CD4-positive, alpha-beta T cell treated with Interleukin-6 for 4 hours (primary cell): ENCODE data around the gene NOS1.
"Not testable (repeated sequence)": the region's sequence is repeated elsewhere in the genome, so short reads cannot be mapped to it uniquely, and the experiment has no call there.

ENCODE experiments used
- DNase-seq: peaks from one replicate; pipeline ENCODE4 v3.0.0-alpha.2; 2020; ENCODE audit warnings: mixed read lengths

NOS1 gene

GRCh38 chr12:117202033-117202432, 159.4 kb downstream of the NOS1 start:
- DNase-seq = no peak

DNA sequence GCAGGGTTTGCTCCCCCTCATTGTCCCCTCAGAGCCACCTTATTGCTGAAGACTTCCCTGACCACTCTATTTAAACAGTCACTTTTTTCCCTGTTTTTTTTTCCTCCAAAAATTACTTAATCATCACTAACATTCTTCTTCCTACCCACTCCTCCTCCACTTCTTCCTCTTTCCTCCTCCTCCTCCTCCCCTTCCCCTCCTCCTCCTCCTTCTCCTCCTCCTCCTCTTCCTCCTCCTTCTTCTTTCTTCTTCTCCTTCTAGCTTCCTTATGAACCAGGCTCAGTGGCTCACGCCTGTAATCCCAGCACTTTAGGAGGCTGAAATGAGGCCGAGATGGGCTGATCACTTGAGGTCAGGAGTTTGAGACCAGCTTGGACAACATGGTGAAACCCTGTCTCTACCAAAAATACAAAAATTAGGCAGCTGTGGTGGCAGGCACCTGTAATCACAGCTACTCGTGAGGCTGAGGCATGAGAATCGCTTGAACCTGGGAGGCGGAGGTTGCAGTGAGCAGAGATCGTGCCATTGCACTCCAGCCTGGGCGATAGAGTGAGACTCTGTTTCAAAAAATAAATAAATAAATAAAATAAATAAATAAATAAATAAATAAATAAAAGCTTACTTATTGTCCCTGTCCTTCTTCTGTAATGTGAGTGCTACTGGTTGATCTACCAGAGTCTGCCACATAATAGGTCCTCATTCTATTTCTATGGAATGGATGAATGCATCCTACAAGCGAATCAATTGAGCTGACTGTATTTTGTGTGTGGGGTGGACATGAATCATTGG, 161.3 kb downstream of the NOS1 start:
- DNase-seq = not testable (repeated sequence)

DNA sequence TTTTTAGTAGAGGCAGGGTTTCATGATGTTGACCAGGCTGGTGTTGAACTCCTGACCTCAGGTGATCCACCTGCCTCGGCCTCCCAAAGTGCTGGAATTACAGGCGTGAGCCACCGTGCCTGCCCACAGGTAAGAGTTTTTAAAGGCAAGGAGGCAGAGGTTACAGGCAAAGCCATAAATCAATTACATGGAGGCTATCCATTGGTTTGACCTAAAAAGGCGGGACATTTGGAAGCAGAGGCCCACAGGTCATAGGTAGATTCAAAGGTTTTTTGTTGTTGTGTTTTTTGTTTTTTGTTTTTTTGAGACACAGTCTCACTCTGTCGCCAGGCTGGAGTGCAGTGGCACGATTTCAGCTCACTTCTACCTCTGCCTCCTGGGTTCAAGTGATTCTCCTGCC, 165.1 kb downstream of the NOS1 start:
- DNase-seq = not testable (repeated sequence)

DNA sequence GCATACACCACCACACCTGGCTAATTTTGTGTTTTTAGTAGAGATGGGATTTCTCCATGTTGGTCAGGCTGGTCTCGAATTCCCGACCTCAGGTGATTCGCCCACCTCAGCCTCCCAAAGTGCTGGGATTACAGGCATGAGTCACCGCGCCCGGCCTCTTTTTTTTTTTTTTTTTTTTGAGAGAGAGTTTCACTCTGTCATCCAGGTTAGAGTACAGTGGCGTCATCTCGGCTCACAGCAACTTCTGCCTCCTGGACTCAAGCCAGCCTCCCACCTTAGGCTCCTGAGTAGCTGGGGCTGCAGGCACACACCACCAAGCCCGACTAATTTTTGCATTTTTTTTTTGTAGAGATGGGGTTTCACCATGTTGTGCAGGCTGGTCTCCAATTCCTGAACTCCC, 166.4 kb downstream of the NOS1 start:
- not testable (repeated sequence) for DNase-seq

- no peak for DNase-seq
These were observed 167.5 kb downstream of the NOS1 start for GRCh38 chr12:117193903-117194302.

DNA sequence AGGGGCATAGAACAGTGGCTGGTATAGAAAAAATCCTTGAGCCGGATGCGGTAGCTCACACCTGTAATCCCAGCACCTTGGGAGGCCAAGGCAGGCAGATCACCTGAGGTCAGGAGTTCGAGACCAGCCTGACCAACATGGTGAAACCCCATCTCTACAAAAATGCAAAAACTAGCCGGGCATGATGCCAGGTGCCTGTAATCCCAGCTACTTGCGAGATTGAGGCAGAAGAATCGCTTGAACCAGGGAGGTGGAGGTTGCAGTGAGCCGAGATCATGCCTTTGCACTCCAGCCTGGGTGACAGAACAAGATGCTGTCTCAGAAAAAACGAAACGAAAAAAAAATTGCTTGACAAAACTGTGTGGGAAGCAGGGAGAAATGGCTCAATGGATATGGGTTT, 168.8 kb downstream of the NOS1 start:
- DNase-seq = not testable (repeated sequence)

GRCh38 chr12:117192057-117192456, 169.4 kb downstream of the NOS1 start:
- no peak for DNase-seq

- peak; percentile 94 for DNase-seq
These were observed 171.1 kb downstream of the NOS1 start, which contains the start of gene FBXO21 for GRCh38 chr12:117190210-117190781. Gene FBXO21 (minus strand): TSS chr12:117190470. CDS start chr12:117190456, 14 bp downstream.

DNA sequence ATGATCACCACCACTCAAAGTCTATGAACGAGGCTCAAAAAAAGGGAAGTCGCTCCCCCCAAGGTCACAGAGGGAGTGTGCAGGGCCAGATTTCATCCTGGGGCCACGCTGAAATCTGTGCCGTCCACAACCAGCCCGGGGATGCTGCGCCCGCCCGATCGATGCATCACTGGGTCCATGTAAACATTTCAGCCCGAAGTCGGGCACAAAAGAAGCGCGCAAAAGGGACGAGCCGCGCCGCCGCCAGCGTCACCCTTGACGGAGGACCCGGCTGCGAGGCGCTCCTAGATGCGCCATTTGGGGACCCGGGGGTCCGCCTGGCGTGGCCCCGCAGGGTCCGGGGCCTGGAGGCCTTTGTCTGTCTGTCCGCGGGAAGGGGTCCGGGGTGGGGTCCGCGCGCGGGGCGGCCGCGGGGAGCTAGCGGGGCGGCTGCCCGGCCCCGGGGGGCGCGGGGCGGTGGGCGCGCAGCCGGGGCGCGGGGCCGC, 171.7 kb downstream of the NOS1 start:
- DNase-seq = peak; percentile 44

DNA sequence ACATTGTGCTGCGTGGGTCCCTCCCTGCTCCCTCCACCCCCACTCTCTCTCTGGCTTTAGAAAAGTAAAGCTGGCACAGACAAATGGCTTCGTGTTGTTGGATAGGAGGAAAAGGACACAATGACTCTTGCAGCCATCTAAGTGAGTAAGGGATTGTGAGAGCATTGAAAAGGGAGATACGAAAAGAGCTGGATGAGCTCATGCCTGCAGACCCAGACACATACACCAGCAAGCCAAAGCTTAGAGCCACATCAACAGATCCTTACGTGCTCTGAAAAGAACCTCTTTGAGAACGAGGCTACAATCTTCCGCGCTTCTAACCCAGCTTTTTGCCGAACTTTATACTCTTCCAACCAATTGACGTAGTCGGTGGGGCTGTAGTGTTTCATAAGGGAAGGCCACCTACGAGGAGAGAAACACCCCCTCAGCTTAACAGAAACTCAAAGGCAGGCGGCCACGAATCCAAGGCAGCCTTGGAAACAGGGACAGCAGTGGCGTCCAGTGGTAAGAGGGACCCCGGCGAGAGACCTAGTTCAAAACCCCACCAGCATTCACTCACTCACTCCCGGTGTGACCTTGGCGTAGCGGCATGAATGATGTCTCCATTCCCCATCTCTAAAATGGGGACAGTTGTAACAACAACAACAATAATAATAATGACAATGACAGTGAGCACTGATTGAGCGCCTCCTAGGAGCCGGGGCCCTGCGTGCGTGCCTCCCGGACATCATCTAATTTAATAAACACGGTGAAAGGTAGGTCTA, 172.3 kb downstream of the NOS1 start:
- DNase-seq = peak; percentile 19

DNA sequence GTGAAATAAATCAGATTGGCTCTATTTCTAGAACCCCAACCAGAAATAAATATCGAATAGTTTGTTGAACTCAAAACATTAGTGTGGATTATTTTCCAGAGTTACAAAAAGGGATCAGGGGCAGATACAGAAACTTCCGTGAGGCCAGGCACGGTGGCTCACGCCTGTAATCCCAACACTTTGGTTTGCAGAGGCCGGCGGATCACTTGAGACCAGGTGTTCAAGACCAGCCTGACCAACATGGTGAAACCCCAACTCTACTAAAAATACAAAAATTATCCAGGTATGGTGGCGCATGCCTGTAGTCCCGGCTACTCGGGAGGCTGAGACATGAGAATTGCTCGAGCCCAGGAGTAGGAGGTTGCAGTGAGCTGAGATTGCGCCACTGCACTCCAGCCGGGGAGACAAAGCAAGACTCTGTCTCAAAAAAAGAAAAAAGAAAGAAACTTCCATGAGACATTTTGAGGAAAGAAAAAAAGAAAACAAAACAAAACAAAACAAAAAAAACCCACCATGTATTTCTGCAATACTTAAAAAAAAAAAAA, 173.2 kb downstream of the NOS1 start:
- no peak for DNase-seq

- no peak for DNase-seq
These were observed 174.0 kb downstream of the NOS1 start for GRCh38 chr12:117187421-117187820.

- DNase-seq = no peak
These were observed 178.6 kb downstream of the NOS1 start for GRCh38 chr12:117182866-117183265.

- not testable (repeated sequence) for DNase-seq
These were observed 180.0 kb downstream of the NOS1 start for GRCh38 chr12:117181468-117181843.

GRCh38 chr12:117180758-117181467, 180.5 kb downstream of the NOS1 start:
- no peak for DNase-seq

- no peak for DNase-seq
These were observed 182.7 kb downstream of the NOS1 start for GRCh38 chr12:117178745-117179144.

DNA sequence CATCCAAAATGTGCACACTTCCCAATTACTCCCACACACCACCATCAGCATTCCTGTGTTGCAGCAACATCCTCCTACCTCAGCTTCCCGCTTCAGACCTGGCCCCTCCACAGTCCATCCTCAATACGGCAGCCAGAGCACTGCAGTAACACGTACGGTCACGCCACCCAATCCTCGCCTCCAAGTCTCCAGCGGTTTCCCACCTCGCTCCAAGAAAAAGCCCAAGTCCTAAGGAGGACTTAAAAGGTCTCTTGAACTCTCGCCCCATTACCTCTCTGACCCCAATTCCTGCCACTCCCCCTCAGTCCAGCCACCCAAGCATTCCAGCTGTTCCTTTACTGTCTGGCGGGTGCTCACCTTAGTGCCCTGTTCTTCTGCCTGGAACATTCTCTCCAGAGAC, 183.1 kb downstream of the NOS1 start:
- no peak for DNase-seq

- no peak for DNase-seq
These were observed 189.3 kb downstream of the NOS1 start for GRCh38 chr12:117172168-117172567.

DNA sequence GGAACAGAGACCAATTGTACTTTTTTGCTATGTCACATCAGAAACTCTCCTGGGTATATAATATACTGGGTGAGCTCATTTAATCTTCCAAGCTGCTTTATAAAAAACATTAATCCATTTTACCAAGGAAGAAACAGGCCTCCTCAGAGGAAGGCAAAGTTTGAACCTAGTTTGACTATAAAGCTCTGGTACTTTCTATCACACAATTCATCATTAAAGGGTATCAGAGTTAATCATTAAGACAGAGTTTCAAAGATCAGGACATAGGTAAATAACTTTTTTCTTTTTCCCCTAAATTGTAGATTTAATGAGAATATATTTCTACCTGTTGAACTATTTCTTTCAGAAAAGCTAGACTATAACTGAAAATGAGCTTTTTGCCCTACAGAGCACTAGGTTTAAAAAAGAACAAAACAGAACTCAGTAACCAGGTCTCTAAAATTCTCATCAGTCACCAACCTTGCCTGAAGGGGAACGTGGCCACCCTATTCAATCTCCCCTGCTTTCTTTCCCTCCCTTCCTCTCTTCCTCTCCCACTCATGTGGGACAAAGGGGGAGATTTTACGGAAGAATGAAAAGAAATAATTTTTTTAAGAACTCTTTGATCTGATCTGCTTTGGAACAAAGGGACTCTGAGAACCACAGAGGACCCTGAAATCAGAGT, 189.8 kb downstream of the NOS1 start:
- DNase-seq = no peak

GRCh38 chr12:117169548-117169947, 191.9 kb downstream of the NOS1 start:
- DNase-seq = no peak

DNA sequence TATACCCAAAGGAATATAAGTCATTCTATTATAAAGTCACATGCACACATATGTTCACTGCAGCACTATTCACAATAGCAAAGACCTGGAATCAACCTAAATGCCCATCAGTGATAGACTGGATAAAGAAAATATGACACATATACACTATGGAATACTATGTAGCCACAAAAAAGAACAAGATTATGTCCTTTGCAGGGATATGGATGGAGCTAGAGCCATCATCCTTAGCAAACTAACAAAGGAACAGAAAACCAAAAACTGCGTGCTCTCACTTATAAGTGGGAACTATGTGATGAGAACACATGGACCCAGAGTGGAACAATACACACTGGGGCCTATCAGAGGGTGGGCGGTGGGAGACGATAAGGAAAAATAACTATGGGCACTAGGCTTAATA, 192.4 kb downstream of the NOS1 start:
- no peak for DNase-seq

GRCh38 chr12:117167769-117168168, 193.7 kb downstream of the NOS1 start:
- DNase-seq = no peak
